Left lung (tissue), 10 donors: ENCODE results near the gene ELOVL5. TPM values are rescaled to one million over a fixed set of nuclear protein-coding genes. Genes with fewer than 3 reads are reported as not detected.

Experiments
- ATAC-seq: fragments of 200-7000 bp; cut with Tn5 transposase; one replicate; pipeline ENCODE4 v1.9.1; 2020; ENCODE audit warnings: moderate library complexity
- DNase-seq, 4 donors: peaks; one replicate each; pipeline ENCODE4 v3.0.0-alpha.2; 2013 to 2020
- H3K27ac ChIP-seq, 2 donors: fragments of 200-600 bp; sonication (generic) in 1 of 2; one replicate each; pipeline versions ENCODE4 v1.5.0 to v1.8.0; 2020 to 2021
- H3K27me3 ChIP-seq, 2 donors: fragments of 200-600 bp; sonication (generic) in 1 of 2; one replicate each; pipeline versions ENCODE4 v1.5.0 to v1.8.0; 2020 to 2021
- H3K36me3 ChIP-seq, 2 donors: fragments of 200-600 bp; sonication (generic) in 1 of 2; one replicate each; pipeline versions ENCODE4 v1.5.0 to v1.8.0; 2020 to 2021
- H3K4me1 ChIP-seq, 2 donors: fragments of 200-600 bp; one replicate each; pipeline ENCODE4 v1.8.0; 2021
- H3K4me3 ChIP-seq, 2 donors: fragments of 200-600 bp; sonication (generic) in 1 of 2; one replicate each; pipeline versions ENCODE4 v1.5.0 to v1.8.0; 2020 to 2021; ENCODE audit warnings: mild to moderate bottlenecking in 1 of 2
- H3K9me3 ChIP-seq, 2 donors: fragments of 200-600 bp; sonication (generic) in 1 of 2; one replicate each; pipeline versions ENCODE4 v1.5.0 to v1.8.0; 2020 to 2021
- CTCF ChIP-seq, 2 donors: fragments of 200-600 bp; sonication (generic) in 1 of 2; IDR thresholded peaks; one replicate each; pipeline versions ENCODE4 v1.5.0 to v1.8.0; 2021; ENCODE audit warnings: antibody characterized with exemption in 2 of 2
- intact Hi-C, 2 donors: fragments of 100-400 bp; cut with DNase I; formaldehyde crosslinking; loops; one replicate each; pipeline versions ENCODE4 v1.11.2 to v1.14.2; 2022
- polyA plus RNA-seq, 6 donors: library from polyadenylated mRNA; unstranded; fragments of 120-200 nt; gene quantifications; one replicate each; pipeline ENCODE4 v1.2.1, GENCODE V29; 2013; ENCODE audit not compliant: insufficient read length in 6 of 6
- total RNA-seq, 2 donors: library from RNA; stranded (reverse); fragmentation: NEBNext Ultra II Directional; extraction: Animal tissue kit (Norgen Biotek cat#: 25700); gene quantifications; one replicate each; pipeline ENCODE4 v1.2.1, GENCODE V29; 2021
- donor health status: DM: no; HTN: yes; CAD: no.
- donor health status: DM: no; HTN: no; CAD: no.

The ELOVL5 gene
- total and polyA plus RNA-seq, 8 donors: 54.3 to 132 (median 61.5) TPM

GRCh38 chr6:53287336-53288225, 61.2 kb downstream of the ELOVL5 start:
- no peak for DNase-seq
- ATAC-seq: no peak
- peak overlapping the region in 1 of 2 donors; percentile 19 for H3K27ac ChIP-seq
- H3K4me3 ChIP-seq: no peak overlapping the region
- TF ChIP-seq CTCF (IDR thresholded peaks at IDR 0.05): no peak
- H3K36me3 ChIP-seq: peaks cover 0 to 55% of the 10 kb centered on the region in 2 donors
- no peaks in the 10 kb centered on the region for H3K9me3 ChIP-seq
- peaks cover 0 to 16% of the 10 kb centered on the region in 2 donors for H3K4me1 ChIP-seq
- intact Hi-C loops: no loop called here
- H3K27me3 ChIP-seq: no peaks in the 10 kb centered on the region

- Histone ChIP-seq H3K9me3 (no peaks in the 10 kb centered on the region), H3K27ac (no peak overlapping the region), H3K36me3 (peaks cover 0 to 39% of the 10 kb centered on the region in 2 donors), H3K4me3 (no peak overlapping the region), H3K27me3 (no peaks in the 10 kb centered on the region), H3K4me1 (peaks cover 6 to 22% of the 10 kb centered on the region in 2 donors)
- intact Hi-C loops: no loop called here
- ATAC-seq (no peak), DNase-seq (no peak)
- TF ChIP-seq CTCF (IDR thresholded peaks at IDR 0.05): no peak
Measured at GRCh38 chr6:53284901-53285300, 63.8 kb downstream of the ELOVL5 start.

GRCh38 chr6:53282741-53283140, 66.0 kb downstream of the ELOVL5 start:
- H3K27me3 ChIP-seq: no peaks in the 10 kb centered on the region
- H3K9me3 ChIP-seq: no peaks in the 10 kb centered on the region
- TF ChIP-seq CTCF (IDR thresholded peaks at IDR 0.05): no peak
- DNase-seq (no peak), ATAC-seq (no peak)
- peak overlapping the region in 1 of 2 donors; percentile 71 for H3K27ac ChIP-seq
- peaks cover 0 to 25% of the 10 kb centered on the region in 2 donors for H3K36me3 ChIP-seq
- H3K4me1 ChIP-seq: peaks cover 6 to 22% of the 10 kb centered on the region in 2 donors
- intact Hi-C loops: no loop called here
- no peak overlapping the region for H3K4me3 ChIP-seq

- Histone ChIP-seq H3K4me1 (peaks cover 6 to 22% of the 10 kb centered on the region in 2 donors), H3K4me3 (no peak overlapping the region), H3K27ac (peak overlapping the region; percentile 38 to 71), H3K27me3 (no peaks in the 10 kb centered on the region), H3K36me3 (peaks cover 0 to 23% of the 10 kb centered on the region in 2 donors), H3K9me3 (no peaks in the 10 kb centered on the region)
- no peak for TF ChIP-seq CTCF (IDR thresholded peaks at IDR 0.05)
- intact Hi-C loops: no loop called here
- DNase-seq: no peak
- ATAC-seq: peak; percentile 41
Measured at GRCh38 chr6:53282234-53282633, 66.5 kb downstream of the ELOVL5 start.

- TF ChIP-seq CTCF (IDR thresholded peaks at IDR 0.05): no peak
- no peak overlapping the region for H3K4me3 ChIP-seq
- peak; percentile 72 for ATAC-seq
- H3K27me3 ChIP-seq: no peaks in the 10 kb centered on the region
- intact Hi-C loops: no loop called here
- peak overlapping the region; percentile 38 to 71 for H3K27ac ChIP-seq
- peaks cover 6 to 24% of the 10 kb centered on the region in 2 donors for H3K4me1 ChIP-seq
- no peaks in the 10 kb centered on the region for H3K9me3 ChIP-seq
- peaks cover 0 to 20% of the 10 kb centered on the region in 2 donors for H3K36me3 ChIP-seq
- DNase-seq: no peak
Measured at GRCh38 chr6:53281518-53282215, 67.1 kb downstream of the ELOVL5 start.
